NCI-H748 (cell line): Measurements from ENCODE around the gene EIPR1.

Source experiments
- DNase-seq: peaks from one replicate; lab custom pipeline; 2025; ENCODE audit not compliant: unreplicated experiment; lab: John Stamatoyannopoulos, UW

The EIPR1 gene

GRCh38 chr2:3325458-3326181, 52.0 kb downstream of the EIPR1 start:
- DNase-seq, result no peak

- DNase-seq, result no peak
These were observed 53.0 kb downstream of the EIPR1 start for GRCh38 chr2:3324404-3325281.

DNA sequence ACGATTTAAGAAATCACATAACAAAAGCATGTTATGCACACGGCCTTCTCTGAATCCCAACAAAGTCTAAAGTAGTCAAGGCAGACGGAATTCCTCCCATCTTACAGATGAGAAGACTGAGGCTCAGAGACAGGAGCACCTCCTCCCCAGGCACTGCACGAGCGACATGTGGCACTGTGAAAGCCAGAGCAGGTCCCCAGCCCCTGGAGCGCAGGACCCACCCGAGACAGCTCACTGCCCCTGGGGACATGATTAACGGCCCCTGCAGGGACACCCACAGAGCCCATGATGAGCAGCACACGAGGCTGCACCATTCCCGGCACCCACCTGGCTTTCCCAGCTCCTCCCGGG, 53.6 kb downstream of the EIPR1 start:
- no peak for DNase-seq

- DNase-seq, result no peak
These were observed 54.1 kb downstream of the EIPR1 start for GRCh38 chr2:3323360-3324035.

- no peak for DNase-seq
These were observed 55.2 kb downstream of the EIPR1 start for GRCh38 chr2:3322311-3322970.

DNA sequence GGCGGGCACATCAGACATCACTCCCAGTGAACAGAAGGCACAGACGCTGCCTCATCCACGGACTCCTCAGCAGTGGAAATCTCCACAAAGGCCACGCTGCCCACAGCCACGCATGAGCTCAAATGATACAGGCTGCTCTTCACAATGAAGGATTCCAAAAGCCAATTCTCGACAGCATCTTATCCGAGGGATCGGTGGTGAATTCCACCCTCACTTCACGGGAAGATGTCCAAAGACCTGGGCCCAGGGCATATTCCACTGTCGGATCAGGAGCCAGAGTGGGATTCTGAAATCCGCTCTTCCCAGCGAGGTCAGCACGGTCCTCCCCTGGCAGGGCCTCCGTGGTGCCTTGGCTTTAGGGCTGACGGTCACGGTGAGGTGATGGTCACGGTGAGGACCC, 55.8 kb downstream of the EIPR1 start:
- DNase-seq, result no peak

DNA sequence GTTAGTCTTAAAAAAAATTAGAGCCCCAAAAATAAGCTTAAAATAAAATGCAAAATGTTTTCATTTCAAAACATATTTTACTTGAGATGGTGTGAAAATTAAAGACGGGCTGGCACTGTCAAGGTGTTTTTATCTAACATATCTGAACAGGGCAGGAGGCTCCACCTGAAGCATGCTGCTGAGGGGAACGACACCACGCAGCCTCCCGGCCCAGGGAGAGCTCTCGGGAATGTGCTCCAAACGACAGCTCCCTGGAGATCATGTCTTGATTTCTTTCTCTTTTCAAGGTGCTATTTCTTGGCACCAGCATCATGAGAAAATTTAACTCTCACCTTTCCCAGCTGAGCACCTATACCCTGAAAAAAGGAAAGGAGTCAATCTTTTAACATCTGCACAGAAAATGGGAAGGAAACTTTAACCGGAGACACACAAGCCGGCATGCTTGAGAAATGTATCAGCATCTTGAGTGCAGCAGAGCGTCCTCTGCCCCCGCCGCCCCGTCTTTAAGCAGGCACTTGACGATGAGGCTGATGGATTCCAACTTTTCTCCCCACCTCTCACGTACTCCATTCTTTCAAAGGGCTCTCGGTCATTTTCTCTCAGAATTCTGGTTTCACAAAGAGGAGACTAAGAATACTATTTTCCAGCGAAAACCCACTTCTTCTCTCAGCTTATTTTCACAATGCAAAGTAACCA, 56.6 kb downstream of the EIPR1 start:
- no peak for DNase-seq

DNA sequence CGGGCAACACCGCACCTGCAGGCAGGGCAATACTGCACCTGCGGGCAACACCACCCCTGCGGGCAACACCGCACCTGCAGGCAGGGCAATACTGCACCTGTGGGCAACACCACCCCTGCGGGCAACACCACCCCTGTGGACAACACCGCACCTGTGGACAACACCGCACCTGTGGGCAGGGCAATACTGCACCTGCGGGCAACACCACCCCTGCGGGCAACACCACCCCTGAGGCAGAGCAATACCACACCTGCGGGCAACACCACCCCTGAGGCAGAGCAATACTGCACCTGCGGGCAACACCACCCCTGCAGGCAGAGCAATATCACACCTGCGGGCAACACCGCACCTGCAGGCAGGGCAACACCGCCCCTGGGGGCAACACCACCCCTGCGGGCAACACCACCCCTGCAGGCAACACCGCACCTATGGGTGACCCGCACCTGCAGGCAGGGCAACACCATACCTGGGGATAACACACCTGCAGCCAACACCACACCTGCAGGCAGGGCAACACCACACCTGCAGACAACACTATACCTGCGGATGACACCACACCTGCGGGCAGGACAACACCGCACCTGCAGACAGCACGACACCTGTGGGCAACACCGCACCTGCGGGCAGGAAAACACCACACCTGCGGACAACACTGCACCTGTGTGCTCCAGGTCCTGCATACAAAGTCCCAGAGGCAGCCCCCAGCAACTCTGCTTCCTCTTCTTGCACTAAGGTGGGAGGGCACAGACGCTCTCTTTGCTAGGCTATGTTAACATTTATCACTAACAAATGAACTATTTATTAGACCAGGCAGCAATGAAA, 57.7 kb downstream of the EIPR1 start:
- no peak for DNase-seq

- no peak for DNase-seq
These were observed 58.5 kb downstream of the EIPR1 start for GRCh38 chr2:3319134-3319533.

DNA sequence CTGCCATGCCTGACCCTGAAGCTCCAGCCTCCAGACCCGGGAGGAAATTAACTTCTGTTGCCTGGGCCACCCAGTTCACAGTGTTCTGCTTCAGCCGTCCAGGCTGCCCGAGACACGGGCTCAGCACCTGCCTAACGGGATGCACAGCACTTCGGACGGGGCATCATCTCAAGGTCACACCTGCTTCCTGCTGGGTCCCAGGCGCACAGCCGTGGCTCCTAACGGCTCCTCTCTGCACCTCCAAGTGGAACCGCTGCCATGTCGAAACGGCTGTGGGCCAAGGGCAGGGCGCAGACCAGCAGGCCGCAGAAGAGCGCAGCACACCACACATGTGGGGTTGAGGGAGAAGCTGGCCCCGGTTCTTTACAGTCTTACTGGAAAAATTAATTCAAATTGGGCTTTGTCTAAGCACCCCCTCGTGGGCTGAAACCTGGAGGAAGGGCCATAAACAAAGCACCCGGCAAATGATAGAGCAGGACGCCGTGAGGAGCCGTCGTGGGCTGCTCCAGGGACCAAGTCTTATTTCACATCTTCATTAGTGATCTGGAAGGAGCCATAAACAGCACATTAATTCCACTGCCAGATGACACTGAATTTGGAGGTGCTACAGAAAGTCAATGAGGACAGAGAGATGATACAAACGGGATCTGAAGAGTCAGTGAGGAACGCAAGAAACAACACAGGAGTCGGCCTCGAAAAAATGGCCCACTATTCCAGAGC, 59.6 kb downstream of the EIPR1 start:
- no peak for DNase-seq

- DNase-seq, result no peak
These were observed 60.3 kb downstream of the EIPR1 start for GRCh38 chr2:3317277-3317685.

DNA sequence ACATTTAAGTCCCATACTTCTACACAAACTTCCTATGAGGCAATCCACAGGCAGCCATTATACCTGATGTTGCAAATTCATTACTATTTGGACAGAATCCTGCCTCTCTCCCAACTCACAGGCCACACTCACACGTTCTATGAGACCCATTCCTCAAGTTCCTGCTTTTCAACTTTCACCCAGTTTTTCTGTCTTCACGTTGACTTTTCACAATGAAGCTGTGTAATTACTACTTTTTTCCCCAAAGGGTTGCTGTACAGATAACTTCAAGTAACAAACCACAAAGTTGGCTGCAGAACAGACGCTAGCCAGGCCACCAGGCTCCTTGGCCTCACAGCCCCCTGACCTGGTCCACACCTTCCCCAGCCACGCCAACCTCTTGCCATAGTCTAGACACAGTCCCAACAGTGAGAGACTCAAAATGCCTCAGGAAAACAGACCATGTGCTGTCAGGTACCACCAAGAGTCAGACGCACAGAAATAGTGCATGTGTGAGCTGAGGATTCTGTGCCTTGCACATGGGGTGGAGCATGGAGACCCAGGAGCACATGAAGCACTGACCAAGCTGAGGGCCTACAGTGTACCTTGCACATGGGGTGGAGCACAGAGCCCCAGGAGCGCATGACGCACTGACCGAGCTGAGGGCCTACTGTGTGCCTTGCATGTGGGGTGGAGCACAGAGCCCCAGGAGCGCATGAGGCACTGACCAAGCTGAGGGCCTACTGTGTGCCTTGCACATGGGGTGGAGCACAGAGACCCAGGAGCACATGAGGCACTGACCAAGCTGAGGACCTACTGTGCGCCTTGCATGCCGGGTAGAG, 61.0 kb downstream of the EIPR1 start:
- no peak for DNase-seq

- no peak for DNase-seq
These were observed 63.0 kb downstream of the EIPR1 start for GRCh38 chr2:3314626-3315025.

- DNase-seq, result no peak
These were observed 63.7 kb downstream of the EIPR1 start for GRCh38 chr2:3313781-3314375.

GRCh38 chr2:3312576-3313345, 64.9 kb downstream of the EIPR1 start:
- no peak for DNase-seq

GRCh38 chr2:3311601-3312000, 66.0 kb downstream of the EIPR1 start:
- DNase-seq, result no peak
